Stimulated activated CD4-positive, alpha-beta T cell treated with anti-CD3 and anti-CD28 coated beads, Interleukin-4, amount 100 ng/mL, for 48 hours (primary cell): ENCODE measurements around the gene FCHSD1.

Experiments
- DNase-seq, 2 donors: peaks; one replicate each; pipeline ENCODE4 v3.0.0-alpha.2; 2020; ENCODE audit warnings: low read depth in 2 of 2

FCHSD1 gene

GRCh38 chr5:141650851-141651727 lies at the start of gene FCHSD1:
FCHSD1 (minus strand) TSS chr5:141651418; CDS start chr5:141651368, 50 bp downstream.
- peak; percentile 80 to 85 for DNase-seq

DNA sequence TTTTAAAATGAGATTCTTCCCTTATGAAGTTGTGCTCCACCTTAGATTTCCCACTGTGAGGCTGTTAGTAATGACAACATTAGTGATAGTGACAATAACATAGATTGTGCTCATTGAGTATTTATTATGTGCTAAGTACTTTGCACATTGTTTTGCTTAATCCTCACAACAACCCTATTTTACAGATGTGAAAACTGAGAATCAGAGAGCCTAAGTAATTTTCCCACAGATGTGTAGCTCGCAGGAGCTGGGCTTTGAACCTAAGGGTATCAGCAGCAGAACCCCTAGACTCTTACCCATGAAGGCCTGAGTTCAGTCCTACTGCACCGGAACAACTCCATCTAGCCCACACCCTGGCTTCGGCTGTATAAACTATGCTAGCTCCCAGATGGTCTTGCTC lies 46.4 kb upstream of the FCHSD1 start:
- DNase-seq = no peak

GRCh38 chr5:141696431-141696830 lies 45.2 kb upstream of the FCHSD1 start:
- no peak for DNase-seq

GRCh38 chr5:141695627-141696215 lies 44.5 kb upstream of the FCHSD1 start:
- DNase-seq = no peak

DNA sequence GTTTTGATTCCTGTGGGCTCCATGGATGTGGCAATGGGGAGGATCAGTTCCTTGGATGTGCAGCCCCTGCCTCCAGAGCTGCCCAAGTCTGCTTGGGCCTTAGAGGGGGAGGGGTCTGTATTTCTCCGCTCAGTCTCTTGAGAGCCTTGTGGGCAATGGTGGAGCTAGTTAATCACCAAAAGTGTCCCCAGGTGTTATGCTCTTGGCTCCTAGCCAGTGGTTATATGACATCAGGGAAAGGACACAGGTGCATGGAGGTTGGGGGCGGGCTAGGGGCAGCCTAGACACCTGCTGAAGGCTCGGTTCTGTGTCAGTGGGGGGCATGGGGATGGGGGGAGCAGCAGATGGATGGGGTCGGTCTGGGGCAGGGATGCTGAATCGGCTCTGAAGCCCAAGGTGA lies 43.3 kb upstream of the FCHSD1 start:
- DNase-seq = no peak

GRCh38 chr5:141692919-141693725 lies 41.9 kb upstream of the FCHSD1 start:
- DNase-seq = peak; percentile 62 to 77

DNA sequence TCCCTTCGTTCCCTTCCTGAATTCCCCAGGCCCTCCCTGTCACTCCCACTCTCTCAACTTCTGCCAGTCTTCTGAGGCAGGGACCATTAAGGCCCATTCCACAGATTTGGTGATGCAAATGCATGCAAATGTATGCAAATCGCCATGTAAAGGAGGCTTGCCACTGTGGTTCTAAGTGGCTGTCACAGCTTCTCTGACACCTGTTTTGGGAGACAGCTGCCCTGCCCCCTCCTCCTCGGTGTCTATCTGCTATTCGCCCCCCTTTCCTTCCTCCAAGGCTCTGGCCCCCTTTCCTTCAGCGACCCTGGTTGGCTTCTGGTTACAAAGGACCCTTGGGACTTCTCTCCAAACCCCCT lies 41.3 kb upstream of the FCHSD1 start:
- DNase-seq = no peak

- peak; percentile 80 to 89 for DNase-seq
These were observed 40.8 kb upstream of the FCHSD1 start for GRCh38 chr5:141691867-141692532.

GRCh38 chr5:141691286-141691866 lies 40.2 kb upstream of the FCHSD1 start:
- no peak for DNase-seq

GRCh38 chr5:141686648-141687416 lies 35.6 kb upstream of the FCHSD1 start:
- DNase-seq = no peak

- no peak for DNase-seq
These were observed 34.4 kb upstream of the FCHSD1 start for GRCh38 chr5:141685591-141685990.

GRCh38 chr5:141683596-141684141 lies 32.5 kb upstream of the FCHSD1 start:
- DNase-seq = no peak

GRCh38 chr5:141681695-141682641 lies 30.8 kb upstream of the FCHSD1 start, which contains the start of gene ARAP3:
ARAP3 (minus strand) TSS chr5:141682230; CDS start chr5:141680486, 1,744 bp downstream.
- peak in 1 of 2 donors; percentile 35 for DNase-seq

DNA sequence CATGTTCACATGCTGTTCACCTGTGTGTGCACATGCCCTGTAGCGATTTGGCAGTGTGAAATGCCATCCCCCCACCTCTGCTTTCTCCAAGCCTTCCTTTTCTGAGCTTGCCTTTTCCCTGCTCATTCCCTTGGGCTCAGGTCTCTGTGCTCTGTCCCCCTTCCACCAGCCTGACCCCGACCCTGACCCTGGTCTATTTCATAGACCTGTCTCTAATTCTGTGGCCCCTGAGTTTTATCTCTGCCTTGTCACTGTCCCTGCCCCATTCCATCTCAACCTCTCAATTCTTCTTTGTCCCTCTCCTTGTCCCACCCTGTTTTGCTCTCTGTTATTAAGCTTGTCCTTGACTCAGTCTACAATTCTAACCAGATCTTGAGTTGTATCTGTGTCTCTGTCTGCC lies 30.1 kb upstream of the FCHSD1 start:
- DNase-seq = no peak

DNA sequence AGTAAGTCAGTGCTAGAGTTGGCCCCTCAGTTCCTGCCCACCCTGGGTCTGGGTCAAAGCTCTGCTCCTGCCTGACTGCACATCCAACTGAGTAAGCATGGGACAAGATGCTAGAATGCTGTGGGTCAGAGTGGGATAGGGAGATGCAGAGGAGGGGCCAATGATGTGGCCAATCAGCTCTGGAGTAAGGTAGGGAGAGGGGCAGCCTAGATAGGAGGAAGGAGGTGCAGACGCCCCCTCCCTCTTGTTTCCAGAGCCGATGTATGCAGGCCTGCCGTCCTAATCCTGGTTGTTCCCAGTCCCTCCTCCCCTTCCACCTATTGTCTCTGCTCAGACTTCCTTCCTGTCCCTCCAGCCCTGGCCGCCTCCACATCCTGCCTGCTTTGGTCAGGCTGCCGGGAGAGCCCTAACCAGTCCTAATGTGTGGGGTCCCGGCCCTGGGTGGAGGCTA lies 29.6 kb upstream of the FCHSD1 start:
- no peak for DNase-seq

DNA sequence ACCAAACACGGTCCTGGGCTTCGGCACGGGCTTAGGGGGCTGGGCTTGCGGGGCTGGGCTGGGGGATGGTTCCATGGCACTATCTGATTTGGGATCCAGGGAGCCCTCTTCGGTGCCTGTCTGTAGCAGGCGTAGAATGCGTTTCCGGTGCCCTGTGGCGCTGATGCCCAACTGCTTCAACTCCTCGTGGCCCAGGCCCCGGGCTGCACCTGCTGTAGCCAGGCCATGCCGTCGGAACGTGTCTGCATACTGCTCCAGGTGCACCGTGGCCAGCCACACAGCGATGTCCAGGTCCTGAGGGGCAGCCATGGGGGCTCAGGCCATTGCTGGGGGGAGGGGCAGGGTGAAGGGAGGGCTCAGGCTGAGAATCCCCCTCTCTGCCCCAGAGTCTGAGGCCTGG lies 29.0 kb upstream of the FCHSD1 start:
- DNase-seq = no peak

DNA sequence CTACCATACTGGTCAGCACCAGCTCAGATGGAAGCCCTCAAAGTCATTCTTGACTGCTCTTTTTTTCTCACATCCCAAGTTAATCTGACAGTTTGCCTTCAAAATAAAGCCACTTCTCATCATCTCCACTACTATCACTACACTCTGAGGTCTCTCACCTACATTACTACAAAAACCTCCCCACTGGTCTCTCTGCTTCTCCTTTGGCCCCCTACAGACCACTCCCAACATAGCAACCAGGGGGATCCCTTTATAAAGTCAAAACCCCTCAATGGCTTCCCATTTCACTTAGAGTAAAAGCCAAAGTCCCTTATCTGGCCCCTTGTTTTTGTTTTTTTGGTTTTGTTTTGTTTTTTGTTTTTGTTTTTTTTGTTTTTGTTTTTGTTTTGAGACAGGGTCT lies 26.2 kb upstream of the FCHSD1 start:
- DNase-seq = no peak

DNA sequence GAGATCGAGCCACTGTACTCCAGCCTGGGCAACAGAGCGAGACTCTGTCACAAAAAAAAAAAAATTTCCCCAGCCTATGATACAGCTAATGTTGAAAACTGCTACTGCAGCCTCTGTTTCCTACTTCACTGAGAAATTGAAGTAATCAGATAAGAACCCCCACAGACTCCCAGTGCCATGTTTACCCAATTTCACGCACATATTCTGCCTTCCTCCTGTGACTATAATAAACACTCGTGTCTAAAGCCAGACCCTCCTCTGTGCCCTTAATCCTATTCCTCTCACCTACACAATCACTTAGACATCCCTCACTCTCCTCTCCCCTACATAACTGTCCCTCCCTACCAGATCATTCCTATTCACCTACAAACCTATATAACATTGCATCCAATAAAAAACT lies 24.5 kb upstream of the FCHSD1 start:
- DNase-seq = no peak

DNA sequence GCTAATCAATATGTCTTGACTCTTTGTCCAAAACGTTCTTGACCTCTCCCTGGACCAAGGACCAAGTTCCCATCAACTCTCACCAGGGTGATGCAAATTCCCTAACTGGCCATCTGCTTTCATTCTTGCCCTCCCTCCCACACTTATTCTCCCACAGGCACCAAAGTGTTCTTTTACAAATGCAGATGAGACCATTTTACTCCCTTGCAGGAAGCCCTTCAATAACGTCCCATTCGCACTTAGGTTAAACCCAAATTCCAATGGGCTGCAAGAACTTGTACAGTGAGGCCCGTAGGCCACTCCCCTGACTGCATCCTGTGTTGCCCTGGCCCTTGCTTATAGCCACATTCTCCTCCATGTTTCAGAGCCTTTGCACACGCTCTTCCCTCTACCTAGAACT lies 23.5 kb upstream of the FCHSD1 start:
- no peak for DNase-seq
